ENCODE results near the gene APEH.

APEH gene

GRCh38 chr3:49673715-49674496, at the start of gene APEH:
Gene APEH (plus strand): TSS chr3:49674351. CDS start chr3:49674402, 51 bp downstream.
- DNase-seq (ENCODE audit: low spot score in 2 of 2) (peak; percentile 94 to 96), ATAC-seq (replicated peaks; ENCODE audit: extremely low read depth, poor library complexity, severe bottlenecking) (peak; percentile 88)
- Mint-ChIP-seq H3K4me3 (peak within 1 kb of the TSS; percentile 89), H3K27me3 (no peaks in the 10 kb centered on the region), H3K9me3 (no peaks in the 10 kb centered on the region), H3K4me1 (peaks cover 50% of the 10 kb centered on the region), H3K27ac (ENCODE audit: low read depth) (peak within 1 kb of the TSS; percentile 91), H3K36me3 (ENCODE audit: insufficient read depth) (peaks cover 8% of the 10 kb centered on the region)

GRCh38 chr3:49625071-49625470, 49.1 kb upstream of the APEH start:
- peaks cover 6% of the 10 kb centered on the region for H3K4me1 Mint-ChIP-seq
- DNase-seq (ENCODE audit: low spot score in 2 of 2) (no peak), ATAC-seq (replicated peaks; ENCODE audit: extremely low read depth, poor library complexity, severe bottlenecking) (no peak)
- H3K36me3 Mint-ChIP-seq (ENCODE audit: insufficient read depth), result no peaks in the 10 kb centered on the region
- H3K9me3 Mint-ChIP-seq, result no peaks in the 10 kb centered on the region
- peaks cover under 1% of the 10 kb centered on the region for H3K27me3 Mint-ChIP-seq
- no peak overlapping the region for H3K4me3 Mint-ChIP-seq
- H3K27ac Mint-ChIP-seq (ENCODE audit: low read depth), result no peak overlapping the region

DNA sequence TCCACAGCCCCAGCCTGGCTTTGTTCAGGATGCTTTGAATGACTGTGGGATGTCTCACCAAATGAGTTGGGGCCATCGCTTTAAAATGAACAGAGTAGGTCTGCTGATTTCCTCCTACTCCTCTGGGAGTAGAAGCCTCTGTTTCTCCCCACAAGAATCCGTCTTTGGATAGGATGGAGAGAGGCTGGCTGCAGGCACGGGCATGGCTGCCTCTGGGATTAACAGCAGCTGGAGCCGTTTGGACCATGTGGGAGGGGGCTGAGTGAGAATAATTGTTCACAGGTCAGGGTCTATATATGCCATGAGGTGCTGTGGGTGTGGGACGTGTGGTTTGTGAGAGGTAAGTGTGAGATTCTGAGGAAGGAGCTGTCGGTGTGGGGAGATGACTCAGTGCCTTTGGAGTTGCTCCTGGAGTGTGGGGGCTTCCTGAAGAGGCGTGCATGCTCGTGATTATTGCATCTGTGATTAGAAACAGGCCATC, 48.0 kb upstream of the APEH start:
- Mint-ChIP-seq H3K27ac (ENCODE audit: low read depth) (peak overlapping the region; percentile 58), H3K9me3 (no peaks in the 10 kb centered on the region), H3K4me1 (peaks cover 6% of the 10 kb centered on the region), H3K4me3 (no peak overlapping the region), H3K36me3 (ENCODE audit: insufficient read depth) (no peaks in the 10 kb centered on the region), H3K27me3 (peaks cover 11% of the 10 kb centered on the region)
- ATAC-seq (replicated peaks; ENCODE audit: extremely low read depth, poor library complexity, severe bottlenecking) (no peak), DNase-seq (ENCODE audit: low spot score in 2 of 2) (no peak)

GRCh38 chr3:49626796-49627195, 47.4 kb upstream of the APEH start:
- DNase-seq (ENCODE audit: low spot score in 2 of 2) (no peak), ATAC-seq (replicated peaks; ENCODE audit: extremely low read depth, poor library complexity, severe bottlenecking) (no peak)
- H3K9me3 Mint-ChIP-seq, result no peaks in the 10 kb centered on the region
- no peak overlapping the region for H3K27ac Mint-ChIP-seq (ENCODE audit: low read depth)
- H3K36me3 Mint-ChIP-seq (ENCODE audit: insufficient read depth), result no peaks in the 10 kb centered on the region
- peaks cover 18% of the 10 kb centered on the region for H3K27me3 Mint-ChIP-seq
- peaks cover 6% of the 10 kb centered on the region for H3K4me1 Mint-ChIP-seq
- H3K4me3 Mint-ChIP-seq, result no peak overlapping the region

DNA sequence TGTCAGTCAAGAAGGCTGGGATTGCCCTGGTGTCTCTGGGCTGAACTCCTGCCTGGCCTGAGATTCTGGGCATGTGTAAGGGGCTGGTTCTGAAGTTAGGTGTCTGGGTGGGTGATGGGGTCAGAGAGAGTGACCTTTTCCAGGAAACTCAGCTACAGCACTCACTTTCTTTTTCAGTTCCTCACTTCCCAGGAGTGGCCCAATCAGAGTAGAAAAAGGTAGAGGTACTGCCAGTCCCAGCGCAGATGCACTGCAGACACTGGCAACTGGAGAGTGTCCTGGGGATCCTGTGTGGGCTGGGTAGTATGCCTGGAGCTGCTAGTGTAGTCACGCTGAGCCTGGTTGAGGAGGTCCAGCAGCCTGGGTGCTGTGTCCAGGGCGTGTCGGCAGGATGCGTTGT, 46.5 kb upstream of the APEH start:
- no peak for ATAC-seq (replicated peaks; ENCODE audit: extremely low read depth, poor library complexity, severe bottlenecking)

DNA sequence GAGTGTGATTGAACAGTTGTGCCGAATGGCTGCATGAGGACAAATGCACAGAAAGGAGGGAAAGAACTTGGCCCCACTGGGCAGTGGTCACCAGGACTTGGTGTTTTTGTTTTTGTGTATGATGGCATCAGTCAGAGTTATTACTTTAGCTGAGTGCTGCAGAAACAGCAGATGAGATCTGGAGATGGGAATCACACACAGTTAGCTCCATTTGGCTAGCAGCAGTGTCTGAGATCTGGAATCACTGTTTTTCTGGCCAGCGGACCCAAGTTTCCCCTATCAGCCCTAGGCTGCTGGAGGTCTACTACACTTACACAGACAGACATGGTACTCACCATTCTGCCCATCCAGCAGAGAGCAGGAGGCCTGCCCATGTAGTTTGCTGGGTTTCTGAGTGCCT, 45.9 kb upstream of the APEH start:
- Mint-ChIP-seq H3K4me3 (no peak overlapping the region), H3K27me3 (peaks cover 27% of the 10 kb centered on the region), H3K27ac (ENCODE audit: low read depth) (no peak overlapping the region), H3K9me3 (no peaks in the 10 kb centered on the region), H3K4me1 (peaks cover 6% of the 10 kb centered on the region), H3K36me3 (ENCODE audit: insufficient read depth) (no peaks in the 10 kb centered on the region)
- no peak for DNase-seq (ENCODE audit: low spot score in 2 of 2)
- no peak for ATAC-seq (replicated peaks; ENCODE audit: extremely low read depth, poor library complexity, severe bottlenecking)

More for the DNA sequence above, 46.5 kb upstream of the APEH start:
- Mint-ChIP-seq H3K27ac (ENCODE audit: low read depth) (no peak overlapping the region), H3K4me1 (peaks cover 6% of the 10 kb centered on the region), H3K36me3 (ENCODE audit: insufficient read depth) (no peaks in the 10 kb centered on the region), H3K27me3 (peaks cover 26% of the 10 kb centered on the region), H3K4me3 (no peak overlapping the region), H3K9me3 (no peaks in the 10 kb centered on the region)
- no peak for DNase-seq (ENCODE audit: low spot score in 2 of 2)

DNA sequence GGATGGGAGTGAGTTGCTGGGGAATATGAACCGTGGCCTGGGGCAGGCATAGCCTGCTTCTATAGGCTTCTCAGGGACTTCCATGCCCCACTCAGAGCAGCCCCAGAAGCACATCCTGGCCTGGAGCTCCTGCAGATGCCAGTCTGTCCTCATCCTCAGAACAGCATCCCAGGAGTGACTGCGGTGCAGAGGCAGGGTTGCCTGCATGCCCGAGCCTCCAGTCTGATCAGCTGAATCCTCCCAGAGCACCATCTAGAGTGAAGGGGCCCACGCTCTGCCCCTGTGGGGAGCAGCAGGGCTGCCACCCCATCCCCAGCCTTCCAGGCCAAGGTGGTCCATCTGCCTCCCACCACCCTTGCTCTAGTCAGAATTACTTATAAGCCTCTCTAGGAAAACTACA, 44.7 kb upstream of the APEH start:
- peaks cover 27% of the 10 kb centered on the region for H3K27me3 Mint-ChIP-seq

GRCh38 chr3:49629866-49630265, 44.3 kb upstream of the APEH start:
- ATAC-seq (replicated peaks; ENCODE audit: extremely low read depth, poor library complexity, severe bottlenecking) (no peak), DNase-seq (ENCODE audit: low spot score in 2 of 2) (no peak)
- Mint-ChIP-seq H3K4me1 (peaks cover 6% of the 10 kb centered on the region), H3K4me3 (no peak overlapping the region), H3K27me3 (peaks cover 27% of the 10 kb centered on the region), H3K36me3 (ENCODE audit: insufficient read depth) (no peaks in the 10 kb centered on the region), H3K27ac (ENCODE audit: low read depth) (no peak overlapping the region), H3K9me3 (no peaks in the 10 kb centered on the region)

More for the DNA sequence above, 44.7 kb upstream of the APEH start:
- peaks cover 6% of the 10 kb centered on the region for H3K4me1 Mint-ChIP-seq
- DNase-seq (ENCODE audit: low spot score in 2 of 2), result no peak
- no peak overlapping the region for H3K27ac Mint-ChIP-seq (ENCODE audit: low read depth)
- no peak overlapping the region for H3K4me3 Mint-ChIP-seq
- no peaks in the 10 kb centered on the region for H3K9me3 Mint-ChIP-seq
- no peak for ATAC-seq (replicated peaks; ENCODE audit: extremely low read depth, poor library complexity, severe bottlenecking)
- H3K36me3 Mint-ChIP-seq (ENCODE audit: insufficient read depth), result no peaks in the 10 kb centered on the region

- H3K36me3 Mint-ChIP-seq (ENCODE audit: insufficient read depth), result no peaks in the 10 kb centered on the region
- DNase-seq (ENCODE audit: low spot score in 2 of 2), result no peak
- peak overlapping the region; percentile 76 for H3K27ac Mint-ChIP-seq (ENCODE audit: low read depth)
- H3K9me3 Mint-ChIP-seq, result no peaks in the 10 kb centered on the region
- no peak overlapping the region for H3K4me3 Mint-ChIP-seq
- ATAC-seq (replicated peaks; ENCODE audit: extremely low read depth, poor library complexity, severe bottlenecking), result no peak
- peaks cover 6% of the 10 kb centered on the region for H3K4me1 Mint-ChIP-seq
- H3K27me3 Mint-ChIP-seq, result peaks cover 27% of the 10 kb centered on the region
These were observed 43.4 kb upstream of the APEH start for GRCh38 chr3:49630784-49631183.

GRCh38 chr3:49634736-49635135, 39.4 kb upstream of the APEH start:
- Mint-ChIP-seq H3K36me3 (ENCODE audit: insufficient read depth) (no peaks in the 10 kb centered on the region), H3K9me3 (no peaks in the 10 kb centered on the region), H3K27ac (ENCODE audit: low read depth) (no peak overlapping the region), H3K4me3 (no peak overlapping the region), H3K27me3 (peaks cover 27% of the 10 kb centered on the region), H3K4me1 (no peaks in the 10 kb centered on the region)
- ATAC-seq (replicated peaks; ENCODE audit: extremely low read depth, poor library complexity, severe bottlenecking), result no peak
- DNase-seq (ENCODE audit: low spot score in 2 of 2), result no peak

DNA sequence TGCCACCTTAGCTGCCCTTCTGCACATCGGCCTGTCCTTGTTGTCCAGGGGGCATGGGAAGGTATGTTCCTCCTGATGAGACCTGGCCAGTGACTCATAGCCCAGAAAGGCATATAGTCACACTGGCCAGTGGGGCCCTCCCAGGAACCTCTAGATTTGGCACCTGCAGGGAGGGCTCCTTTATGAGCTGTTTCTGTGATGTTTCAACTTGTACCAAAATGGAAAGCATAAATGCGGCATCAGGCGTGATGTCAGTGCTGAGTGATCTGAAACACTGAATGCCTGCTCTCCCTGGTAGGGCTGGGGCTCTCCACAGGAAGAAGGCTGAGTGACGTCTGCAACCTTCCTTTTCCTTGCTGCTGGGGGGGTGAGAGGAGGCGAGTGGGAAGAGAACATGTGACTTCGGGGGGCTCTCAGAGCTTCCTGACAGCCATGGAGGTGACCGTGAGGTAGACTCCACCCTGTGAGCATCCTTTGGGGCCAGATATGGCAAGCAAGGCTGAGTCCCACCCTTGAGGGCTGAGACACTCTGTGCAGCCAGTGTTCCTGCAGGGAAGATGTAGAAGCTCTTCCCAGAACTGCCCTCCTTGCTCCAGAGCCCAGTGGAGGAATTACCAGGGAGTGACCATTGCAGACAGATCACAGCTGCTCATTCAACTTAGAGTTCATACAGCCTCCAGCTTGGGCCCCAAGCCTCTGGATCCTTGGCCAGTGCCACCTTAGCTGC, 37.1 kb upstream of the APEH start:
- no peak for ATAC-seq (replicated peaks; ENCODE audit: extremely low read depth, poor library complexity, severe bottlenecking)
- no peak for DNase-seq (ENCODE audit: low spot score in 2 of 2)
- Mint-ChIP-seq H3K4me3 (no peak overlapping the region), H3K36me3 (ENCODE audit: insufficient read depth) (no peaks in the 10 kb centered on the region), H3K27me3 (peaks cover 7% of the 10 kb centered on the region), H3K27ac (ENCODE audit: low read depth) (no peak overlapping the region), H3K4me1 (no peaks in the 10 kb centered on the region), H3K9me3 (no peaks in the 10 kb centered on the region)

DNA sequence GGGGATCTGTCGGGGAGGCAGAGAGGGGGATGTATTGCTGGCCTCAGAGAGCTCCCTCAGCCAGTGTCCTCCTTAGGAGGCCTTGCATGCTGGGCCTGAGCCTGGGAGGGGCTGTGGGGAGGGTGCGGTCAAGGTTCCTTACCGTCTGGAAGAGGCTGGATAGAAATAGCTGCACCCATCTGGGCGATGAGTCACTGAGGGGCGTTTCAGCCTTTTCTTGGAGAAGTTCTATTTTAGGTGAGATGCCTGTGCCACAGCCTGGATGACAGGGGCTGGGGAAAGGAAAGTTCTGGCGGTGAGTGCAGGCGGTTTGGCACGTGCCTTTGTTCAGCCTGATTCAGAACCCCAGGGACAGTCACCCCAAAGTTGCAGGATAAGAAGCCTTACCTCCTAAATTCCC, 35.7 kb upstream of the APEH start:
- no peaks in the 10 kb centered on the region for H3K9me3 Mint-ChIP-seq
- no peaks in the 10 kb centered on the region for H3K36me3 Mint-ChIP-seq (ENCODE audit: insufficient read depth)
- H3K4me3 Mint-ChIP-seq, result no peak overlapping the region
- H3K27ac Mint-ChIP-seq (ENCODE audit: low read depth), result no peak overlapping the region
- H3K27me3 Mint-ChIP-seq, result no peaks in the 10 kb centered on the region
- DNase-seq (ENCODE audit: low spot score in 2 of 2), result no peak
- no peak for ATAC-seq (replicated peaks; ENCODE audit: extremely low read depth, poor library complexity, severe bottlenecking)
- no peaks in the 10 kb centered on the region for H3K4me1 Mint-ChIP-seq

GRCh38 chr3:49639551-49639950, 34.6 kb upstream of the APEH start:
- H3K36me3 Mint-ChIP-seq (ENCODE audit: insufficient read depth), result no peaks in the 10 kb centered on the region
- no peaks in the 10 kb centered on the region for H3K4me1 Mint-ChIP-seq
- no peaks in the 10 kb centered on the region for H3K27me3 Mint-ChIP-seq
- DNase-seq (ENCODE audit: low spot score in 2 of 2) (no peak), ATAC-seq (replicated peaks; ENCODE audit: extremely low read depth, poor library complexity, severe bottlenecking) (no peak)
- H3K27ac Mint-ChIP-seq (ENCODE audit: low read depth), result no peak overlapping the region
- no peak overlapping the region for H3K4me3 Mint-ChIP-seq
- H3K9me3 Mint-ChIP-seq, result no peaks in the 10 kb centered on the region

All from central memory CD8-positive, alpha-beta T cell (primary cell).